Measurements from ENCODE around the gene ATP1A2. TPM values are rescaled to one million over a fixed set of nuclear protein-coding genes. Genes with fewer than 3 reads are reported as not detected.

Gene ATP1A2
- total and polyA plus RNA-seq, 2 of the 8 experiments (the other 6 are each of a cell fraction or from before 2014, with no cell fraction given) = 39.7 to 40.8 TPM

DNA sequence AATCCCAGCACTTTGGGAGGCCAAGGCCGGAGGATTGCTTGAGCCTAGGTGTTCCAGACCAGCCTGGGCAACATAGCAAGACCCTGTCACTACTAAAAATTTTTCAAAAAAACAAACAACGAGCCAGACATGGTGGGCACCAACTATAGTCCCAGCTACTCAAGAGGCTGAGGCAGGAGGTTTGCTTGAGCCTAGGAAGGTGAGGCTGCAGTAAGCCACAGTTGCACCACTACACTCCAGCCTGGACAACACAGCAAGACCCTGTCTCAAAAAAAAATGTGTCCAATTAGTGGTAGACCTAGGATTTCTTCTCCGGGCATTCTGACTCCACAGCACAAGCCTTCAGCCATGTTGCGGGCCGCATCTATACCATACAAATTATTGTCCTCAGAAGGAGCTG lies 10.4 kb upstream of the ATP1A2 start:
- H4K8ac ChIP-seq (ENCODE audit: extremely low read depth, insufficient read depth, low read length) = no peak overlapping the region
- no peak overlapping the region for H2BK120ac ChIP-seq (replicated peaks; ENCODE audit: low read depth, low read length)
- H2BK20ac ChIP-seq (ENCODE audit: low read length) = no peak overlapping the region
- H3K23ac ChIP-seq (ENCODE audit: insufficient read length) = no peak overlapping the region
- no peak overlapping the region for H2AFZ ChIP-seq (ENCODE audit: low read length)
- H2BK12ac ChIP-seq (ENCODE audit: low read depth, low read length) = no peak overlapping the region
- no peak overlapping the region for H2BK5ac ChIP-seq (ENCODE audit: low read depth, low read length)
- H3K4me2 ChIP-seq (ENCODE audit: insufficient read depth in 1 of 2, low read depth in 2 of 2, low read length in 2 of 2) = no peak overlapping the region
- no peak overlapping the region for H3K9ac ChIP-seq (replicated peaks in 1 of 4; ENCODE audit: extremely low read depth in 1 of 4, low read depth in 3 of 4, low read length in 3 of 4)
- H3K56ac ChIP-seq (replicated peaks; ENCODE audit: insufficient read length, low read depth, low read length) = no peak overlapping the region
- H4K5ac ChIP-seq (ENCODE audit: insufficient read length, low read depth, low read length) = no peak overlapping the region
- H3K18ac ChIP-seq (ENCODE audit: extremely low read depth, low read length) = no peak overlapping the region
- DNase-seq (ENCODE audit: low read depth in 1 of 2, low spot score in 2 of 2) = no peak
- H3K79me1 ChIP-seq (ENCODE audit: low read depth, low read length) = no peaks in the 10 kb centered on the region
- no peaks in the 10 kb centered on the region for H3K27me3 ChIP-seq (replicated peaks in 1 of 4; ENCODE audit: control insufficient read depth in 3 of 4, extremely low read depth in 1 of 4, insufficient read depth in 3 of 4, low read length in 3 of 4)
- H3K23me2 ChIP-seq (ENCODE audit: low read depth, low read length) = no peaks in the 10 kb centered on the region
- ChIA-PET CTCF (ENCODE audit: partially characterized antibody) (interaction anchor here (0.6 to 7.4 kb wide), 26 partner anchors 8 to 309 kb away, joined by 3 to 256 read pairs (median 6); partner anchors contain the start of genes ATP1A2, CASQ1 and KCNJ9), POLR2A (ENCODE audit: partially characterized antibody) (interaction anchor here (0.8 to 4.2 kb wide), 8 partner anchors 9 to 157 kb away, joined by 3 to 31 read pairs (median 3); partner anchors contain the start of genes ATP1A2 and DCAF8)
- FAIRE-seq = no peak
- no peaks in the 10 kb centered on the region for H3K9me3 ChIP-seq (ENCODE audit: insufficient read depth in 2 of 2, low read depth in 1 of 2, low read length in 1 of 2)
- no peak for TF ChIP-seq BACH1 (IDR thresholded peaks at IDR 0.05; ENCODE audit: low read length)
- TF ChIP-seq TAF1 (IDR thresholded peaks at IDR 0.05; ENCODE audit: low read depth, low read length) = no peak
- TF ChIP-seq ZNF274 (IDR thresholded peaks at IDR 0.05; ENCODE audit: borderline replicate concordance, extremely low read depth, low read length) = no peak
- TF ChIP-seq, protein P1, sequence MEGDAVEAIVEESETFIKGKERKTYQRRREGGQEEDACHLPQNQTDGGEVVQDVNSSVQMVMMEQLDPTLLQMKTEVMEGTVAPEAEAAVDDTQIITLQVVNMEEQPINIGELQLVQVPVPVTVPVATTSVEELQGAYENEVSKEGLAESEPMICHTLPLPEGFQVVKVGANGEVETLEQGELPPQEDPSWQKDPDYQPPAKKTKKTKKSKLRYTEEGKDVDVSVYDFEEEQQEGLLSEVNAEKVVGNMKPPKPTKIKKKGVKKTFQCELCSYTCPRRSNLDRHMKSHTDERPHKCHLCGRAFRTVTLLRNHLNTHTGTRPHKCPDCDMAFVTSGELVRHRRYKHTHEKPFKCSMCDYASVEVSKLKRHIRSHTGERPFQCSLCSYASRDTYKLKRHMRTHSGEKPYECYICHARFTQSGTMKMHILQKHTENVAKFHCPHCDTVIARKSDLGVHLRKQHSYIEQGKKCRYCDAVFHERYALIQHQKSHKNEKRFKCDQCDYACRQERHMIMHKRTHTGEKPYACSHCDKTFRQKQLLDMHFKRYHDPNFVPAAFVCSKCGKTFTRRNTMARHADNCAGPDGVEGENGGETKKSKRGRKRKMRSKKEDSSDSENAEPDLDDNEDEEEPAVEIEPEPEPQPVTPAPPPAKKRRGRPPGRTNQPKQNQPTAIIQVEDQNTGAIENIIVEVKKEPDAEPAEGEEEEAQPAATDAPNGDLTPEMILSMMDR (IDR thresholded peaks at IDR 0.05; ENCODE audit: control extremely low read depth in 1 of 3, insufficient read depth in 1 of 3, low read depth in 1 of 3, low read length in 3 of 3) = no peak
- no peak for TF ChIP-seq FOSL1 (IDR thresholded peaks at IDR 0.05; ENCODE audit: insufficient read depth, low read depth, low read length)
- TF ChIP-seq NANOG (IDR thresholded peaks at IDR 0.05; ENCODE audit: insufficient read depth, low read depth, low read length, poor library complexity, severe bottlenecking) = no peak
- TF ChIP-seq KDM1A (IDR thresholded peaks at IDR 0.05; ENCODE audit: borderline replicate concordance, low read length) = peak; percentile 68; the same call in 1 of the 2 replicates
- peaks cover 8 to 27% (median 17%) of the 10 kb centered on the region in 4 experiments for H3K4me1 ChIP-seq (replicated peaks in 1 of 4; ENCODE audit: control insufficient read depth in 3 of 4, insufficient read depth in 4 of 4, low read length in 3 of 4)
- 96% methylated on average over 5 of the region's 5 CpGs; no CpG with 5 or more reads in 1 of the 2 experiments for WGBS, 2 experiments (ENCODE audit: extremely low coverage in 1 of 2, insufficient coverage in 1 of 2, insufficient read length in 1 of 2, insufficient replicate concordance in 2 of 2, low coverage in 1 of 2, low lambda C conversion rate in 2 of 2, missing lambda C conversion rate in 1 of 2)
- H3K4me3 ChIP-seq (ENCODE audit: extremely low read depth in 1 of 4, insufficient read depth in 2 of 4, low read depth in 3 of 4, low read length in 4 of 4) = no peak overlapping the region
- H2AK5ac ChIP-seq (ENCODE audit: low read depth, low read length) = no peak overlapping the region
- no peaks in the 10 kb centered on the region for H3K36me3 ChIP-seq (ENCODE audit: control insufficient read depth in 2 of 4, insufficient read depth in 4 of 4, low read length in 3 of 4)
- H4K91ac ChIP-seq (replicated peaks; ENCODE audit: insufficient read length, low read length) = no peak overlapping the region
- H3K27ac ChIP-seq (ENCODE audit: low read depth, low read length) = no peak overlapping the region
- no peaks in the 10 kb centered on the region for H4K20me1 ChIP-seq (replicated peaks in 1 of 2; ENCODE audit: control insufficient read depth in 1 of 2, insufficient read depth in 2 of 2, low read length in 2 of 2)
- no peak overlapping the region for H3K14ac ChIP-seq (ENCODE audit: insufficient read length)
- H3K79me2 ChIP-seq (ENCODE audit: control insufficient read depth in 1 of 2, insufficient read depth in 2 of 2, low read length in 2 of 2) = no peaks in the 10 kb centered on the region
- 0 out of 2 replicates have a peak overlapping the region, but pooled peaks have one; percentile 32 for H2BK15ac ChIP-seq (ENCODE audit: low read length)
- H3K4ac ChIP-seq (replicated peaks; ENCODE audit: insufficient read length, low read depth, low read length) = no peak overlapping the region
